HepG2 (cell line): ENCODE results near the gene FAF2. TPM values are rescaled to one million over a fixed set of nuclear protein-coding genes. Genes with fewer than 3 reads are reported as not detected.

Source experiments
- ATAC-seq: fragments of 200-7000 bp; cut with Tn5 transposase; 3 replicates; pipeline ENCODE4 v1.9.1; 2020; ENCODE audit warnings: mild to moderate bottlenecking, moderate library complexity
- BruUV-seq: library from RNA; stranded (reverse); fragments of 400-500 nt; replicated peaks from 2 replicates; lab custom pipeline; 2021; lab: Mats Ljungman, UMichigan
- CTCF ChIA-PET: fragments of 300-600 bp; formaldehyde crosslinking; extraction: SDS; loops from one replicate; lab custom pipeline; 2021; ENCODE audit warnings: low total read pairs, inconsistent platforms, low intra/inter-chr PET ratio; lab: Yijun Ruan, JAX
- POLR2A ChIA-PET: fragments of 350-600 bp; sonication (Branson Sonifier 250); formaldehyde crosslinking; loops from one replicate; lab custom pipeline; 2020; ENCODE audit warnings: antibody characterized with exemption, inconsistent platforms; lab: Yijun Ruan, JAX
- DNase-seq: peaks from one replicate; pipeline ENCODE4 v3.0.0-alpha.2; 2015; ENCODE audit warnings: low spot score
- FAIRE-seq: peaks from 3 replicates; lab custom pipeline; 2011; peaks lifted over from hg19 to GRCh38; lab: Jason Lieb, UNC
- H2AFZ ChIP-seq: one replicate; pipeline ENCODE4 v1.6.1; 2011; ENCODE audit warnings: low read length, inconsistent platforms
- H3K27ac ChIP-seq: fragments of 300-600 bp; 3 replicates; pipeline ENCODE4 v1.8.0; 2011; ENCODE audit warnings: mixed run types, mild to moderate bottlenecking, mixed read lengths, low read length, inconsistent platforms; ENCODE audit not compliant: insufficient read depth; ENCODE audit errors: extremely low read length
- H3K27me3 ChIP-seq, 2 experiments: fragments of 200-600 bp in 1 of 2; 2 replicates in 1 of 2; 3 replicates in 1 of 2; pipeline versions ENCODE4 v1.6.0 to v1.8.0; 2011; ENCODE audit warnings: low read length in 2 of 2, mild to moderate bottlenecking in 2 of 2, moderate library complexity in 2 of 2, inconsistent platforms in 1 of 2; ENCODE audit not compliant: insufficient read depth in 2 of 2, control insufficient read depth in 1 of 2
- H3K36me3 ChIP-seq, 2 experiments: fragments of 200-600 bp in 1 of 2; replicated peaks in 1 of 2; 2 replicates in 1 of 2; 3 replicates in 1 of 2; pipeline versions ENCODE4 v1.5.1 to v1.8.0; 2011; ENCODE audit warnings: low read length in 2 of 2, inconsistent platforms in 1 of 2; ENCODE audit not compliant: insufficient read depth in 2 of 2, control insufficient read depth in 1 of 2
- H3K4me1 ChIP-seq: 2 replicates; pipeline ENCODE4 v1.5.1; 2012; ENCODE audit warnings: low read length, inconsistent platforms; ENCODE audit not compliant: insufficient read depth
- H3K4me2 ChIP-seq: 2 replicates; pipeline ENCODE4 v1.6.0; 2011; ENCODE audit warnings: low read depth, low read length, inconsistent platforms
- H3K4me3 ChIP-seq, 3 experiments: fragments of 200-600 bp in 1 of 3; sonication (generic), shearing (Covaris generic) in 1 of 3; replicated peaks in 1 of 3; 2 replicates each; pipeline ENCODE4 v1.5.1; 2011 to 2016; ENCODE audit warnings: low read length in 3 of 3, inconsistent platforms in 2 of 3, low read depth in 2 of 3, mild to moderate bottlenecking in 2 of 3, control low read depth in 1 of 3, mixed read lengths in 1 of 3; ENCODE audit not compliant: insufficient read depth in 1 of 3
- H3K79me2 ChIP-seq: one replicate; pipeline ENCODE4 v1.6.1; 2011; ENCODE audit warnings: low read length, inconsistent platforms; ENCODE audit not compliant: insufficient read depth
- H3K9ac ChIP-seq: 2 replicates; pipeline ENCODE4 v1.6.0; 2011; ENCODE audit warnings: mild to moderate bottlenecking, low read depth, low read length, inconsistent platforms; ENCODE audit not compliant: insufficient read depth
- H3K9me3 ChIP-seq: 2 replicates; pipeline ENCODE4 v1.5.1; 2012; ENCODE audit warnings: mild to moderate bottlenecking, low read length
- H4K20me1 ChIP-seq: 2 replicates; pipeline ENCODE4 v1.6.0; 2011; ENCODE audit warnings: inconsistent platforms, mild to moderate bottlenecking, low read length, moderate library complexity; ENCODE audit not compliant: insufficient read depth
- DNMT1 ChIP-seq: sonication (generic); formaldehyde crosslinking; IDR thresholded peaks from 2 replicates; pipeline ENCODE4 v1.5.1; 2020; ENCODE audit warnings: mild to moderate bottlenecking, missing genetic modification reagents
- FOXC1 ChIP-seq: sonication (generic); formaldehyde crosslinking; IDR thresholded peaks from 2 replicates; pipeline ENCODE4 v1.8.0; 2022; ENCODE audit warnings: mild to moderate bottlenecking, missing genetic modification reagents, borderline replicate concordance
- KDM6A ChIP-seq: IDR thresholded peaks from 2 replicates; pipeline ENCODE4 v1.6.1; 2016; ENCODE audit warnings: low read depth
- MAFF ChIP-seq: IDR thresholded peaks from 2 replicates; pipeline ENCODE4 v1.6.1; 2011; ENCODE audit warnings: low read depth, low read length, improper control_type of control experiment
- RAD51 ChIP-seq: fragments of 450-650 bp; IDR thresholded peaks from 2 replicates; pipeline ENCODE4 v1.6.1; 2016; ENCODE audit warnings: borderline replicate concordance
- RERE ChIP-seq: IDR thresholded peaks from 2 replicates; pipeline ENCODE4 v1.6.1; 2016; ENCODE audit warnings: low read depth, missing genetic modification reagents, missing compliant biosample characterization
- SMAD3 ChIP-seq: sonication (generic); formaldehyde crosslinking; IDR thresholded peaks from 2 replicates; pipeline ENCODE4 v1.4.0; 2020; ENCODE audit warnings: missing genetic modification reagents
- SNAPC2 ChIP-seq: sonication (generic); formaldehyde crosslinking; IDR thresholded peaks from 2 replicates; pipeline ENCODE4 v1.8.1; 2022; ENCODE audit warnings: mild to moderate bottlenecking, missing genetic modification reagents
- TCF7 ChIP-seq: sonication (generic); IDR thresholded peaks from 2 replicates; pipeline ENCODE4 v1.6.1; 2016; ENCODE audit warnings: antibody characterized with exemption, low read depth
- ZBTB10 ChIP-seq: sonication (generic); formaldehyde crosslinking; IDR thresholded peaks from 2 replicates; pipeline ENCODE4 v1.4.0; 2020; ENCODE audit warnings: missing genetic modification reagents, borderline replicate concordance
- ZBTB3 ChIP-seq: sonication (generic); formaldehyde crosslinking; IDR thresholded peaks from 2 replicates; pipeline ENCODE4 v1.4.0; 2020; ENCODE audit warnings: low read depth, mild to moderate bottlenecking, moderate library complexity, missing genetic modification reagents, borderline replicate concordance
- ZMAT3 ChIP-seq: sonication (generic); formaldehyde crosslinking; conservative IDR thresholded peaks from 2 replicates; pipeline ENCODE4 v1.7.0; 2021; ENCODE audit warnings: missing genetic modification reagents
- ZNF629 ChIP-seq: sonication (generic); formaldehyde crosslinking; conservative IDR thresholded peaks from 2 replicates; pipeline ENCODE4 v1.5.0; 2020; ENCODE audit warnings: missing genetic modification reagents
- ZNF703 ChIP-seq: sonication (generic); formaldehyde crosslinking; IDR thresholded peaks from 2 replicates; pipeline ENCODE4 v1.5.1; 2020; ENCODE audit warnings: missing genetic modification reagents, mild to moderate bottlenecking, moderate library complexity, borderline replicate concordance
- ZNF720 ChIP-seq: sonication (generic); formaldehyde crosslinking; IDR thresholded peaks from 2 replicates; pipeline ENCODE4 v1.4.0; 2020; ENCODE audit warnings: missing genetic modification reagents
- ZNF768 ChIP-seq: sonication (generic); formaldehyde crosslinking; IDR thresholded peaks from 2 replicates; pipeline ENCODE4 v1.4.0; 2020; ENCODE audit warnings: missing genetic modification reagents
- ZSCAN5A ChIP-seq: sonication (generic); formaldehyde crosslinking; IDR thresholded peaks from 2 replicates; pipeline ENCODE4 v1.8.0; 2022; ENCODE audit warnings: mild to moderate bottlenecking, missing genetic modification reagents, borderline replicate concordance
- WGBS: methylation state at CpG from one replicate; pipeline ENCODE4 v1.1.6; 2017; ENCODE audit warnings: low lambda C conversion rate; 5-methylcytosine and 5-hydroxymethylcytosine counted together
- in situ Hi-C: cut with HindIII; loops from 2 replicates; pipeline ENCODE4 v1.10.0; 2017; ENCODE audit warnings: low pct_unique_long_range_greater_than_20kb; ENCODE audit not compliant: extremely low pct_ligation_motif_present
- intact Hi-C: fragments of 100-400 bp; cut with micrococcal nuclease; formaldehyde crosslinking; loops from one replicate; pipeline ENCODE4 v1.10.0; 2022; ENCODE audit not compliant: unreplicated experiment
- polyA plus RNA-seq, 8 experiments: library from polyadenylated mRNA; depleted of rRNA in 3 of 8; stranded (reverse) in 7 of 8; unstranded in 1 of 8; fragments of >200 nt; fragmentation: Illumina TruSeq in 4 of 8; extraction: Trizol in 4 of 8; gene quantifications; 2 replicates each; pipeline versions ENCODE4 v1.2.1 to v1.2.3, GENCODE V29; 2011 to 2016; ENCODE audit warnings: low read depth in 4 of 8, missing spikeins in 1 of 8, mixed read lengths in 1 of 8; ENCODE audit not compliant: insufficient read depth in 1 of 8
- total RNA-seq, 5 experiments: library from RNA; depleted of rRNA; stranded (reverse); fragments of >200 nt; fragmentation: Illumina TruSeq; extraction: Trizol; gene quantifications; 2 replicates each; pipeline ENCODE4 v1.2.3, GENCODE V29; 2016; ENCODE audit warnings: low read depth in 1 of 5

Gene FAF2
- total and polyA plus RNA-seq, 2 of the 13 experiments (the other 11 are each of a cell fraction or from before 2014, with no cell fraction given), result 27.8 to 34.3 TPM

DNA sequence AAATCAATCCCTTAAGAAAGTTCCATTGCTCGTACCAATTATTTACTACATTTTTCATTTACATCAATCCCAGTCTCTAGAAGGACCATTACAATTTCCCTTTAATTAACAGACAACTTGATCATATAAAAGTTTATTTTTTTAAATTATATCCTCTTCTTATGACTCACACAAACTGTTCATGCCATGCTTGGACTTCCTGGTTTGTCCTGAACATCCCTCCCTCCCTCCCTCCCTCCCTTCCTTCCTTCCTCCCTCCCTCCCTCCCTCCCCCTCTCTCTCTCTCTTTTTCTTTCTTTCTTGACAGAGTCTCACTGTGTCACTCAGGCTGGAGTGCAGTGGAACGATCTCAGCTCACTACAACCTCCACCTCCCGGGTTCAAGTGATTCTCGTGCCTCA is 20.2 kb upstream of the FAF2 start:
- H3K9ac ChIP-seq, result no peak overlapping the region
- no peaks in the 10 kb centered on the region for H3K79me2 ChIP-seq
- no peak overlapping the region for H3K27ac ChIP-seq
- no peaks in the 10 kb centered on the region for H3K36me3 ChIP-seq
- no peak for FAIRE-seq
- ATAC-seq, result no peak
- 33% methylated on average over 4 of the region's 4 CpGs for WGBS
- no peak for DNase-seq
- no peaks in the 10 kb centered on the region for H4K20me1 ChIP-seq
- BruUV-seq, result no TSS peak
- no peaks in the 10 kb centered on the region for H3K27me3 ChIP-seq
- no peaks in the 10 kb centered on the region for H3K9me3 ChIP-seq
- CTCF ChIA-PET, result no interaction called here
- H3K4me3 ChIP-seq, result no peak overlapping the region
- H3K4me1 ChIP-seq, result peaks cover 31% of the 10 kb centered on the region
- POLR2A ChIA-PET, result no interaction called here
- no peak overlapping the region for H2AFZ ChIP-seq
- no peak overlapping the region for H3K4me2 ChIP-seq
- in situ Hi-C loops, result loop anchor here (25.0 kb wide), 1 partner anchor 566 kb away; the partner anchor contains the start of gene CPLX2
- intact Hi-C loops, result no loop called here
- TF ChIP-seq ZNF768 (CRISPR knock-in tag), result no peak
- no peak for TF ChIP-seq ZNF720 (CRISPR knock-in tag)
- no peak for TF ChIP-seq FOXC1
- TF ChIP-seq ZSCAN5A (CRISPR knock-in tag), result no peak
- TF ChIP-seq KDM6A (CRISPR knock-in tag), result no peak
- TF ChIP-seq ZNF629 (CRISPR knock-in tag), result no peak
- no peak for TF ChIP-seq RAD51
- no peak for TF ChIP-seq SNAPC2
- no peak for TF ChIP-seq ZBTB3 (CRISPR knock-in tag)
- no peak for TF ChIP-seq DNMT1 (CRISPR knock-in tag)
- TF ChIP-seq ZMAT3, result no peak
- TF ChIP-seq MAFF, result no peak
- TF ChIP-seq TCF7, result no peak
- TF ChIP-seq SMAD3, result no peak
- TF ChIP-seq RERE, result no peak
- no peak for TF ChIP-seq ZNF703 (CRISPR knock-in tag)
- no peak for TF ChIP-seq ZBTB10 (CRISPR knock-in tag)
